Neural progenitor cell (in vitro differentiated cells): ENCODE results near the gene ASIC3.

Experiments
- EZH2 ChIP-seq: fragments of 200-600 bp; sonication (generic); IDR thresholded peaks from 2 replicates; pipeline ENCODE4 v1.6.1; 2017; ENCODE audit warnings: antibody characterized with exemption, mild to moderate bottlenecking, moderate library complexity
- EZH2phosphoT487 ChIP-seq: fragments of 200-600 bp; sonication (generic); IDR thresholded peaks from 2 replicates; pipeline ENCODE4 v1.6.1; 2017; ENCODE audit warnings: antibody characterized with exemption
- TF ChIP-seq, protein P1 (sequence below): fragments of 200-600 bp; sonication (generic); IDR thresholded peaks from 2 replicates; pipeline ENCODE4 v1.5.1; 2017; ENCODE audit warnings: antibody characterized with exemption, mild to moderate bottlenecking

GRCh38 chr7:151032936-151033863 lies 15.1 kb upstream of the ASIC3 start:
- TF ChIP-seq, protein P1, sequence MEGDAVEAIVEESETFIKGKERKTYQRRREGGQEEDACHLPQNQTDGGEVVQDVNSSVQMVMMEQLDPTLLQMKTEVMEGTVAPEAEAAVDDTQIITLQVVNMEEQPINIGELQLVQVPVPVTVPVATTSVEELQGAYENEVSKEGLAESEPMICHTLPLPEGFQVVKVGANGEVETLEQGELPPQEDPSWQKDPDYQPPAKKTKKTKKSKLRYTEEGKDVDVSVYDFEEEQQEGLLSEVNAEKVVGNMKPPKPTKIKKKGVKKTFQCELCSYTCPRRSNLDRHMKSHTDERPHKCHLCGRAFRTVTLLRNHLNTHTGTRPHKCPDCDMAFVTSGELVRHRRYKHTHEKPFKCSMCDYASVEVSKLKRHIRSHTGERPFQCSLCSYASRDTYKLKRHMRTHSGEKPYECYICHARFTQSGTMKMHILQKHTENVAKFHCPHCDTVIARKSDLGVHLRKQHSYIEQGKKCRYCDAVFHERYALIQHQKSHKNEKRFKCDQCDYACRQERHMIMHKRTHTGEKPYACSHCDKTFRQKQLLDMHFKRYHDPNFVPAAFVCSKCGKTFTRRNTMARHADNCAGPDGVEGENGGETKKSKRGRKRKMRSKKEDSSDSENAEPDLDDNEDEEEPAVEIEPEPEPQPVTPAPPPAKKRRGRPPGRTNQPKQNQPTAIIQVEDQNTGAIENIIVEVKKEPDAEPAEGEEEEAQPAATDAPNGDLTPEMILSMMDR = no peak
- TF ChIP-seq EZH2 (no peak), EZH2phosphoT487 (no peak)
